ENCODE data around the gene USP32. TPM values are rescaled to one million over a fixed set of nuclear protein-coding genes. Genes with fewer than 3 reads are reported as not detected.

The USP32 gene
- total RNA-seq, 4 donors from 2014 or later: 56.3 to 72.0 (median 60.9) TPM

DNA sequence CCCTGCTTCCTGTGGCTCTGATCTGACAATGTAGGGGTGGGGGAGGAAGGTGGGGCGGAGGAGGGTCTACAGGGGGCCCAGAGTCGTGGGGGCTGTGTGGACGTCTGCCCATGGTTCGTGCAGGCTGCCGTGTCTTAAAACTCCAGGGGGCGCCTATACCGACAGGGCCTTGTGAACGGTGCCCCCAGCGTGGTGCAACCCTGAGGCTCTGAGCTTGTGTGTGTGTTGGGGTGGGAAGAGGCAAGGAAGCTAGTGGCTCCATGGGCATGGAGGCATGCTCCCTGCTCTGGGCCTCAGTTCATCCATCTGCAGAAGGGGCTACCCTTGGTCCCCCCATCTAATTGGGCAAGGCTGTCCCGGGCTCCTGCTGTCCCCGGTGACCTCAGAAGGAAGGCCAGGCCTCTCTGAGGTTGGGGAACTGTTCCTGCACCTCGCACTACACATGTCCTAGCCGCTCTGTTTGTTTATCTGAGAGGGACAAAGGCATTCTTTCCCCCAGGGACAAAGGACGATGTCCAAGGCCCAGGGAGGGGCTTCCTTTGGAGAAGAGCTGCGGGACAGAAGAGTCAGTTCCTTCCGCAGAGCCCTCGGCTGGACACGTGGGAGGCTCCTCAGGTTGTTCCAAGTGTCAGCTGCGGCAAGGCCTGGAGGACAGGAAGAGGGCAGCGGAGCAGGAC, 228.7 kb downstream of the USP32 start:
- 60 to 61% methylated on average over 20 of the region's 20 CpGs for WGBS, 2 donors
- no peak for TF ChIP-seq POLR2A (IDR thresholded peaks at IDR 0.05)
- TF ChIP-seq, protein P1, sequence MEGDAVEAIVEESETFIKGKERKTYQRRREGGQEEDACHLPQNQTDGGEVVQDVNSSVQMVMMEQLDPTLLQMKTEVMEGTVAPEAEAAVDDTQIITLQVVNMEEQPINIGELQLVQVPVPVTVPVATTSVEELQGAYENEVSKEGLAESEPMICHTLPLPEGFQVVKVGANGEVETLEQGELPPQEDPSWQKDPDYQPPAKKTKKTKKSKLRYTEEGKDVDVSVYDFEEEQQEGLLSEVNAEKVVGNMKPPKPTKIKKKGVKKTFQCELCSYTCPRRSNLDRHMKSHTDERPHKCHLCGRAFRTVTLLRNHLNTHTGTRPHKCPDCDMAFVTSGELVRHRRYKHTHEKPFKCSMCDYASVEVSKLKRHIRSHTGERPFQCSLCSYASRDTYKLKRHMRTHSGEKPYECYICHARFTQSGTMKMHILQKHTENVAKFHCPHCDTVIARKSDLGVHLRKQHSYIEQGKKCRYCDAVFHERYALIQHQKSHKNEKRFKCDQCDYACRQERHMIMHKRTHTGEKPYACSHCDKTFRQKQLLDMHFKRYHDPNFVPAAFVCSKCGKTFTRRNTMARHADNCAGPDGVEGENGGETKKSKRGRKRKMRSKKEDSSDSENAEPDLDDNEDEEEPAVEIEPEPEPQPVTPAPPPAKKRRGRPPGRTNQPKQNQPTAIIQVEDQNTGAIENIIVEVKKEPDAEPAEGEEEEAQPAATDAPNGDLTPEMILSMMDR (IDR thresholded peaks at IDR 0.05): no peak
- no peak for DNase-seq (ENCODE audit: low spot score in 2 of 2)
- H3K4me3 ChIP-seq (ENCODE audit: low read depth, poor library complexity, severe bottlenecking): no peak overlapping the region
- intact Hi-C loops (cut with DNase I; ENCODE audit: low total_unique reads): no loop called here

- WGBS, 2 donors: 40 to 41% methylated on average over 17 of the region's 17 CpGs
- no peak for TF ChIP-seq POLR2A (IDR thresholded peaks at IDR 0.05)
- TF ChIP-seq, protein P1 (IDR thresholded peaks at IDR 0.05): no peak
- no peak for DNase-seq (ENCODE audit: low spot score in 2 of 2)
- intact Hi-C loops (cut with DNase I; ENCODE audit: low total_unique reads): no loop called here
- H3K4me3 ChIP-seq (ENCODE audit: low read depth, poor library complexity, severe bottlenecking): no peak overlapping the region
Measured at GRCh38 chr17:60161598-60162330, 230.2 kb downstream of the USP32 start.

DNA sequence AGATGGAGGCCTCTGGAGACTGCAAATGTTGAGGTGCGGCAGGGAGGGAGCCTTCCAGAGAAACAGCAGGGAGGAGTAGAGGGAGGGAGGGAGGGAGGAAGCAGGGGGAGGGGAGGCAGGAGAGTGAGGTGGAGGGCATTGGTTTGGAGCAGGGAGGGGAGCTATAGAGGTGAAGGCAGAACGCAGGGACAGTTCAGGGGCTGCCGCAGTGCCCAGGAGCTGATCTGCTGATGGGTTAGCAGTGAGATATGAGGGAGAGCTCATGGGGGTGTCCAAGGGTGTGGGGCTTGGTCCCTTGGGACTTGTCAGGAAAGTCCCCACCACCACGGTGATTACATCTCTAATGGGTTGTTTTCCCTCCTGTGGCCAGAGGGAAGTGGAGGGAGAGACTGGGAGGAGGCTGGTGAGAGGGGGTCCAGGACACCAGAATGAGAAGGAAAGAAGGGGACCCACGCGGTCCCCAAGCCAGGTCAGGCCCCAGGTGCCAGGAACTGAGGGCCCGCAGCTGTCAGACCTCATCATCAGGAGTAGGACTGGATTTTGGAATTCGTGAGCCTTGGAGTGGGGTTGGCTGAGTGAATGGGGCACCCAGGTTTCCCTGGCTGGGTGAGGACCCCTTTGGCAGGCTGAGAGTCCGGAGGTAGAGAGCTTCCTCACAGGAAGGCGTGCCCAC, 231.0 kb downstream of the USP32 start:
- 56 to 65% methylated on average over 10 of the region's 10 CpGs for WGBS, 2 donors
- H3K4me3 ChIP-seq (ENCODE audit: low read depth, poor library complexity, severe bottlenecking): no peak overlapping the region
- TF ChIP-seq, protein P1 (IDR thresholded peaks at IDR 0.05): no peak
- no peak for TF ChIP-seq POLR2A (IDR thresholded peaks at IDR 0.05)
- no peak for DNase-seq (ENCODE audit: low spot score in 2 of 2)
- intact Hi-C loops (cut with DNase I; ENCODE audit: low total_unique reads): no loop called here

- TF ChIP-seq, protein P1 (IDR thresholded peaks at IDR 0.05): no peak
- TF ChIP-seq POLR2A (IDR thresholded peaks at IDR 0.05): no peak
Measured at GRCh38 chr17:60159479-60159866, 232.5 kb downstream of the USP32 start.

DNA sequence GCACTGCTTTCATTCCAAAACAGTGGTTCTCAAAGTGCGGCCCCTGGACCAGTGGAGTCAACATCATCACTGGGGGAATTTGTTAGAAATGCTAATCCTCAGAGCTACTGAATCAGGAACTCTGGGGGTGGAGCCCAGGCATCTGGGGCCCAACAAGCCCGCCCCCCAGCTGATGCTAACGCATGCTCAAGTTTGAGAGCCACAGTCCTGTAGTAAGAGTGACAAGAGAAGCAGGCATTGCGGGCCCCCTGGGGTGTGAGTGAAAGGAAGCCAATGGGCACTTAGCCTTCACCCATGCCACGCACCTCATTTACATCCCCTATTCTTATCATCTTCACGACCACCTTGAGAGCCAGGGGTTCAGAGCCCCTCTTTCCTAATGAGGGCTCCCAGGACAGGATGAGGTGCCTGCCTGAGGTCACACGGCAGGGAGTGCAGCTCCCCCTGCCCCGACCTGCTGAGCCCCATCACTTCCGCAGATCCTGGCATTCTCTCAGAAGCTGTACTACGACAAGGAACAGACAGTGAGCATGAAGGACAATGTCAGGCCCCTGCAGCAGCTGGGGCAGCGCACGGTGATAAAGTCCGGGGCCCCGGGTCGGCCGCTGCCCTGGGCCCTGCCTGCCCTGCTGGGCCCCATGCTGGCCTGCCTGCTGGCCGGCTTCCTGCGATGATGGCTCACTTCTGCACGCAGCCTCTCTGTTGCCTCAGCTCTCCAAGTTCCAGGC, 233.0 kb downstream of the USP32 start:
- WGBS, 2 donors: 37 to 52% methylated on average over 18 to 19 of the region's 19 CpGs
- TF ChIP-seq, protein P1 (IDR thresholded peaks at IDR 0.05): no peak
- no peak for TF ChIP-seq POLR2A (IDR thresholded peaks at IDR 0.05)
- no peak overlapping the region for H3K4me3 ChIP-seq (ENCODE audit: low read depth, poor library complexity, severe bottlenecking)
- no peak for DNase-seq (ENCODE audit: low spot score in 2 of 2)
- intact Hi-C loops (cut with DNase I; ENCODE audit: low total_unique reads): no loop called here

More at GRCh38 chr17:60159479-60159866, 232.5 kb downstream of the USP32 start:
- intact Hi-C loops (cut with DNase I; ENCODE audit: low total_unique reads): no loop called here
- 79 to 83% methylated on average over 6 of the region's 6 CpGs for WGBS, 2 donors
- DNase-seq (ENCODE audit: low spot score in 2 of 2): no peak
- H3K4me3 ChIP-seq (ENCODE audit: low read depth, poor library complexity, severe bottlenecking): no peak overlapping the region
